Coronary artery (tissue), 2 donors: ENCODE measurements around the gene CFAP70.

Source experiments
- DNase-seq: peaks from one replicate; pipeline ENCODE4 v3.0.0-alpha.2; 2017; ENCODE audit warnings: low spot score
- H3K27ac ChIP-seq, 2 donors: fragments of 200-600 bp; sonication (generic); one replicate each; pipeline ENCODE4 v1.5.1; 2016 to 2019
- H3K4me3 ChIP-seq: fragments of 200-600 bp; sonication (generic); 2 replicates; pipeline ENCODE4 v1.5.1; 2016; ENCODE audit warnings: mild to moderate bottlenecking, moderate library complexity
- TF ChIP-seq, protein P1 (sequence below): fragments of 200-600 bp; sonication (generic); IDR thresholded peaks from one replicate; pipeline ENCODE4 v1.5.1; 2019; ENCODE audit warnings: antibody characterized with exemption

CFAP70 gene

DNA sequence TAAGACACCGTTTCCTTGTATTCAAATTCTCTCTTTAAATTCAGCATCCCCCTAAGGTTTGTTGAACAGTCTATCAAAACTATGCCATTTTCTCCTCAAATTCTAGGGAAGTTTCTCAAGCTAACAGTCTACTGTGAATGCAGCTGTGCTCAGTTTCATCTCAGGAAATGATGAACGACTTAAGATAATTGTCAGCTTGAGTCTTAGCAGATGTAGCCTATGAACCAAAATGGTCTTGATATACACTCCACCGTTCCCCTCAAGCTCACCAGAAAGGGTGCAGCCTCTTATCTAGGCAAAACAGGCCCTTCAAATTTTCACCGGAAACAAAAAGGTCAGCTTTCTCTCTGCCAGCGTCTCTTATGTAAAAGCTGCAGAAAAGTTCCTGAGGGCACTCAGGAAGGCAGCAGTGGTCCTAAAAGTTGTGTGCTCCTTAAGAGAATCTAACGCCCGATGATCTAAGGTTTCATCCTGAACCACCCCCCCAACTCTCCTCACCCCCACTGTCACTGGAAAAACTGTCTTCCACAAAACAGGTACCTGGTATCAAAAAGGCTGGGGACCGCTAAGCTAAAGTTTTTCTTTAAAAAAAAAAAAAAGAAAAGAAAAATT lies 113.7 kb downstream of the CFAP70 start:
- no peak for DNase-seq
- Histone ChIP-seq H3K27ac (no peak overlapping the region), H3K4me3 (no peak overlapping the region)
- TF ChIP-seq, protein P1, sequence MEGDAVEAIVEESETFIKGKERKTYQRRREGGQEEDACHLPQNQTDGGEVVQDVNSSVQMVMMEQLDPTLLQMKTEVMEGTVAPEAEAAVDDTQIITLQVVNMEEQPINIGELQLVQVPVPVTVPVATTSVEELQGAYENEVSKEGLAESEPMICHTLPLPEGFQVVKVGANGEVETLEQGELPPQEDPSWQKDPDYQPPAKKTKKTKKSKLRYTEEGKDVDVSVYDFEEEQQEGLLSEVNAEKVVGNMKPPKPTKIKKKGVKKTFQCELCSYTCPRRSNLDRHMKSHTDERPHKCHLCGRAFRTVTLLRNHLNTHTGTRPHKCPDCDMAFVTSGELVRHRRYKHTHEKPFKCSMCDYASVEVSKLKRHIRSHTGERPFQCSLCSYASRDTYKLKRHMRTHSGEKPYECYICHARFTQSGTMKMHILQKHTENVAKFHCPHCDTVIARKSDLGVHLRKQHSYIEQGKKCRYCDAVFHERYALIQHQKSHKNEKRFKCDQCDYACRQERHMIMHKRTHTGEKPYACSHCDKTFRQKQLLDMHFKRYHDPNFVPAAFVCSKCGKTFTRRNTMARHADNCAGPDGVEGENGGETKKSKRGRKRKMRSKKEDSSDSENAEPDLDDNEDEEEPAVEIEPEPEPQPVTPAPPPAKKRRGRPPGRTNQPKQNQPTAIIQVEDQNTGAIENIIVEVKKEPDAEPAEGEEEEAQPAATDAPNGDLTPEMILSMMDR: no peak

DNA sequence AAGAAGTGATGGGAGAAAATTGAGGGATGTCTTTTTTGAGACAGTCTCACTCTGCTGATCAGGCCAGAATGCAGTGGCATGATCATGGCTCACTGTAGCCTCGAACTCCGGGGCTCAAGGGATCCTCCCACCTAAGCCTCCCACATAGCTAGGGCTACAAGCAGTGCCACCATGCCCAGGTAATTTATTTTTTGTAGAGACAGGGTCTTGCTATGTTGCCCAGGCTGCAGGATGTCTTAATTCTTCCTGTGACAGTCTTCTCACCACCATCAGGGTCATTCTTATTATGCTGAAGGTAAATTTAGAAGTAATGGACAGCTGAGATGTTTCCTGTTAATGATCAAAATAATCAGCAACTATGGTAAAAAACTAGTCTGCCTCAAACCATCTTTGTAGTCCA lies 118.8 kb downstream of the CFAP70 start:
- DNase-seq: no peak
- H3K4me3 ChIP-seq: no peak overlapping the region
- TF ChIP-seq, protein P1: no peak
- H3K27ac ChIP-seq: no peak overlapping the region

DNA sequence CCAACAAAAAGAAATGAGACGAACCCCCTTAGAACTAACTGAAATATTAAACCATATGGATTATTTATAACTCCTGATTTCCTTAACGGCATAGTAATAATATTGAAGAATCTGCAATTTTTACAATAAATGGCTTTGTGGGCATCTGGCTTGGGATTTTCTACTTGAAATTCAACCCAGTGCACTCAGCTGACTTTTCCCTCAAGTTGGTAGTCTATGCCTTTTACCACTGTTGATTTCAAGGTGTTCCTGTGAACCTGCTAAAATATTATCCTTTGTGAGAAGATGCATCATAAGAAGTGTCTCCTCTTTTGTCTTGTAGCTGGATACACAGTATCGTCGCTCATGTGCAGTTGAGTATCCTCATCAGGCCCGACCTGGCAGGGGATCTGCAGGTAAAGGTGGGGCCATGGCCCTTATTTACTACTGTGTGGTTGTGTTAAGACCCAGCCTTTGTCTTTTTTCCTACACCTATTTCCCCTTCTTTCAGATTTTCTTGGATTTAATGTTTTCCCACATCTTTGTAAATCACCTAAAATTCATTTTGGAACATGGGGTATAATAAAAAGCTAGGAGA lies 119.6 kb downstream of the CFAP70 start:
- Histone ChIP-seq H3K27ac (no peak overlapping the region), H3K4me3 (no peak overlapping the region)
- no peak for DNase-seq
- TF ChIP-seq, protein P1: no peak

DNA sequence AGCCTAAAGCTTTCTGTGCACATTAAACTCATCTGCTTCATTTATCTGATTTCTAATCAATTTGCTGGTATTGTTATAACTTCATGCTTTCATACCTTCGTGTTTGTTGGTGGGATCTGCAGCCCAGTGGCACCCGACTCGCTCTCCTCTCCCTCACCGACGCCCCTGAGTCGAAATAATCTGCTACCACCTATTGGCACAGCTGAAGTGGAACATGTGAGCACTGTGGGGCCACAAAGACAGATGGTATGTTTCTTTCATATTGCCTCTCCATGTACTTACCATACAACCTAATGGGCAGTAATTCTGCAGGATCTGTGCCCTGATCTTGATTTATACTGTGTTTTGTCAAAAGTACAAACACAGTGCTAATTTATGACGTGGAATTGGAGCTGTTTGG lies 124.0 kb downstream of the CFAP70 start:
- DNase-seq: no peak
- no peak overlapping the region for H3K27ac ChIP-seq
- no peak overlapping the region for H3K4me3 ChIP-seq
- TF ChIP-seq, protein P1: no peak

DNA sequence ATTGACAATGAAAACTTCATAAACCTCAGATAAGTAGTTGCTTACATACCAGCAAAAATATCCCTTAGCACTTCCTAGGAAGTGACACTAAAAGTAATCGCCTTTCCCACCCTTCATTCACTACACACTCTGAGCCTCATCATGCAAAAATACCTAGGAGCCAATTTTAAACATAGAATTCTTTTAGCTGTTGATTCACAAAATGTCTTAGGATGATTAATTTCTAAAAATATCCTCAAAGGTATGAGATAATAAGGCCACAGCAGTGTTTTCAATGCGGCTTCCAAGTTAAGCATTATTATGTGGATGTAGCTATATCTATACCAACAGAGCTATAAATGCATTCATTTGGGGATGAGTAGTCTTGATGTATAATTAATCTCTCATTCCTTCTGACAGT lies 124.8 kb downstream of the CFAP70 start:
- TF ChIP-seq, protein P1: no peak
- Histone ChIP-seq H3K4me3 (no peak overlapping the region), H3K27ac (no peak overlapping the region)
- DNase-seq: no peak

DNA sequence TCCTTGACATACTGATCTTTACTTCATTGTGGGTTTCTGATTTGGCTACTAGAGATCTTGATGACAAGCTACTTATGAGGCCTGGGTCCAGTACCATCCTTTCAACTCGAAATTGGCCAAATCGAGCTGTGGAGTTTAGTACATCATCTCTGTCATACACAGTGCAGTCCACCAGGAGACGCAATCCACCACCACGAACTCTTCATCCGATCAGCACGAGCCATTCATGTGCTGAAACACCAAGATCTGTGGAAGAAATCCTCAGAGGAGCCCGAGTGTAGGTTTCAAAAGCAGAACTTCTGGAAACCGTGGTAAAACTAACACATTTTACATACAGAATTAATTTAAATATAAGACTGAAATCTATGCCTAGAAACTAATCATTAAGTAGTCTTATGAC lies 125.8 kb downstream of the CFAP70 start:
- DNase-seq: no peak
- no peak overlapping the region for H3K4me3 ChIP-seq
- H3K27ac ChIP-seq: no peak overlapping the region
- TF ChIP-seq, protein P1: no peak

DNA sequence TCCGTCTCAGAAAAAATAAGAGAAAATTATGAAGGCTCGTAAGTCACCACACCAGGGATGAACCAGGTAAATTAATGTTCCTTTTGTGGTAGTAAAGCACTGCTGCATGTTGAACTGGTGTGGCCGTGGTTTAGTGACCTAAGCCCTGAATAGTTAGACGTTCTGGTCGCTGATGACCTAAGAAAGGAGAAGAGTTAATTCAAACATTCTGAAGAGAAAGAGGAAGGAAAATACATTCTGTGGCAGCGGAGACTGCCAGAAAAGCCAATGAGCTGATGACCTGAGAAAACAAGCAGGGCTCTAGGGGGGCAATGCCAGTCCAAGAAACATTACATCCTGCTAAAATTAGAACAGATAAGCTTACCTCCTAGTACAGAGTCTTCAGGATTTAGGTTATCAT lies 129.1 kb downstream of the CFAP70 start:
- DNase-seq: no peak
- Histone ChIP-seq H3K4me3 (no peak overlapping the region), H3K27ac (no peak overlapping the region)
- TF ChIP-seq, protein P1: no peak
